GM12874 (cell line): ENCODE measurements around the gene EEF1AKMT1.

Experiments
- TF ChIP-seq, protein P1 (sequence below): IDR thresholded peaks from 2 replicates; pipeline ENCODE4 v1.5.1; 2011; ENCODE audit warnings: low read depth, mild to moderate bottlenecking, control low read depth, low read length, moderate library complexity; ENCODE audit not compliant: insufficient read depth

Gene EEF1AKMT1

DNA sequence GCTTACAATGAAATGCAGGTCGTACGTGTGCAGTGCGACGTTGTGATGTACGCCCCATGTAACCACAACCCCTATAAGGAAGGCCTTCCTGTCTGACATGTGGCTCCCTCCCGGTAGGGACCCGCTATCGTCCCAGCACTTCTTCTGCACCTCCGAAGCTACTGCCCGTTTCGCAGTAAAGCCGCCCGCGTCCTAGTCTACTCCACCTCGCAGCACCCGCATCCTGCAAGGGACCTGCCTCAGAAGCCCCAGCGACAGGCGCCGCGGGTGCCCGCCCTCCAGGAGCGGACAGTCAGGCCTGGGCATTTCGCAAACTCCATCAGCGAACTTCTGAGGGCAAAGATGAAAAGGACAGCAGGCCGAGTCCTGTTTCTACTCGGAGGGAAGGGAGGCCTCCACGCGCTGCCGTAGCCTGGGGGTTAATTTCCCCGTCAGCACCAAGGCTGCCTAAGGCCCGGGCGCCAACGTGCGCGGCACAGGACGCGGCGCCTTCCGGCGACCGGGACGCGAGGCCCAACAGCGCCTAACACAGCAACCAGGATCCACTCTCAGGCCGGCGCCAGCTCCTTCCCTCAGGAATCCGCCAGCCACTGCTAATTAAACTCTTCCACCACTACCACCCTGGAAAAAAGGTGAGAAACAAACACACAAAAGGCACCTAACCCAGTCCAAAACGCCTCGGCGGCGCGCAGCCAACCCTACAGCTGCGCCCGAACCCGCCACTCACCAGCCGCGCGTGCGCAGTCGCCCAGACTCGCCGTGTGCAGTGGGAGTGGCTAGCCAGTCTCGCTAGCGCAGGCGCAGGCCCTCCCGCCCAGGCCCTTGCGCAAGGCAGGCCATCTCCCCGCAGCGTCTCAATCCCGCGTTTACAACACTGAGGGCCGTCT, at the start of gene EEF1AKMT1:
EEF1AKMT1 (minus strand) TSS at position 768 of the 887 bp plus-strand sequence. CDS start 16,363 bp downstream, outside the sequence.
- TF ChIP-seq, protein P1, sequence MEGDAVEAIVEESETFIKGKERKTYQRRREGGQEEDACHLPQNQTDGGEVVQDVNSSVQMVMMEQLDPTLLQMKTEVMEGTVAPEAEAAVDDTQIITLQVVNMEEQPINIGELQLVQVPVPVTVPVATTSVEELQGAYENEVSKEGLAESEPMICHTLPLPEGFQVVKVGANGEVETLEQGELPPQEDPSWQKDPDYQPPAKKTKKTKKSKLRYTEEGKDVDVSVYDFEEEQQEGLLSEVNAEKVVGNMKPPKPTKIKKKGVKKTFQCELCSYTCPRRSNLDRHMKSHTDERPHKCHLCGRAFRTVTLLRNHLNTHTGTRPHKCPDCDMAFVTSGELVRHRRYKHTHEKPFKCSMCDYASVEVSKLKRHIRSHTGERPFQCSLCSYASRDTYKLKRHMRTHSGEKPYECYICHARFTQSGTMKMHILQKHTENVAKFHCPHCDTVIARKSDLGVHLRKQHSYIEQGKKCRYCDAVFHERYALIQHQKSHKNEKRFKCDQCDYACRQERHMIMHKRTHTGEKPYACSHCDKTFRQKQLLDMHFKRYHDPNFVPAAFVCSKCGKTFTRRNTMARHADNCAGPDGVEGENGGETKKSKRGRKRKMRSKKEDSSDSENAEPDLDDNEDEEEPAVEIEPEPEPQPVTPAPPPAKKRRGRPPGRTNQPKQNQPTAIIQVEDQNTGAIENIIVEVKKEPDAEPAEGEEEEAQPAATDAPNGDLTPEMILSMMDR, result no peak

- TF ChIP-seq, protein P1, result no peak
These were observed 49.3 kb upstream of the EEF1AKMT1 start for GRCh38 chr13:20823071-20823470.

GRCh38 chr13:20822406-20822805, 48.6 kb upstream of the EEF1AKMT1 start:
- TF ChIP-seq, protein P1, result no peak

DNA sequence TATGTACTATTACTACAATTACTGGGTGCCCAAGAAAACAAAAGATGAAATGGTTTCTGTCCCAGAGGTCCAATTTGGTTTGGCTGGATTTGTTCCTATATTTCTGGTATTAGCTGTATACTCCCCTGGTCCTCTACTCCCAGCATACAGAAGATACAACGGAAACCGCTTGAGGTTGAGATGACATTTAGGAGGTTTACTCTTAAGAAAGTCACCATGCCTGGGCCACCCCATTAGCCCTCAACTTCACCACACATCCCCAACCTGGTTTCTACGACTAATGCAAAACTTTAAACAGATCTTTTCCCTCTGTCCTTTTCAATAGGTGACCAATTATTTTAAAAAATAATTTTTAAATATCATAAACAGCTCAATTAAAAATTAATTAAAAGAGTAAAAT, 46.0 kb upstream of the EEF1AKMT1 start:
- TF ChIP-seq, protein P1, result no peak

GRCh38 chr13:20815464-20815863, 41.7 kb upstream of the EEF1AKMT1 start:
- TF ChIP-seq, protein P1, result no peak

DNA sequence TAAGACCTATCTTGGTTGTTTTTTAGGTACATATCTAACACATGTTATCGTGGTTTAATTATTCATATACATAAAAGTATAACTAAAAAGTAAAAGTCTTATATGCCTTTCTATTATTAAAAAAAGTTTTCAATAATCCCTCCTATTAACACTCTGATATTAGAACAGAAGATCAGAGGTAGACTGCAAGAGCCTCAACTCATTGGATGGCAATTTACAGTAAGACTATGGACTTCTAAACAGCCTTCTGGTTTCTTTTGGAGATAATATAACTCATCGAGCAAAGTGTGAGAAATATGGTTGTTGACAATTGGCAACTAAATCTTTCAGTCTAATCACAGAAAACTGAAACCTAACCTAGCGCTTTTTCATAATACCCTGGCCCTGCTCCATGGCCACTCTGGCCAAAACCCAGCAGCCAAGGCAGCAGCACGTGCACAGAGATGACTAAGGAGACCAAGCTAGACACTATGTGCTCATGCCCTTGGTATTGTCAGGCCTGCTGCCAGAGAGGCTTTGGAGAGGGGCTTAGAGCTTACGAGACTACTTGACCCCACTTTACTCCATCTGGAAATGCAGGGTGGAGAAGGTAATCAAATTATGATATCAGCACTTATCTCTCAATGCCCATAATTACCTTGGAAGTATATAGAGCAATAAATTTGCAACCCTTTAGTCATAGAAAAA, 40.6 kb upstream of the EEF1AKMT1 start:
- TF ChIP-seq, protein P1, result no peak

DNA sequence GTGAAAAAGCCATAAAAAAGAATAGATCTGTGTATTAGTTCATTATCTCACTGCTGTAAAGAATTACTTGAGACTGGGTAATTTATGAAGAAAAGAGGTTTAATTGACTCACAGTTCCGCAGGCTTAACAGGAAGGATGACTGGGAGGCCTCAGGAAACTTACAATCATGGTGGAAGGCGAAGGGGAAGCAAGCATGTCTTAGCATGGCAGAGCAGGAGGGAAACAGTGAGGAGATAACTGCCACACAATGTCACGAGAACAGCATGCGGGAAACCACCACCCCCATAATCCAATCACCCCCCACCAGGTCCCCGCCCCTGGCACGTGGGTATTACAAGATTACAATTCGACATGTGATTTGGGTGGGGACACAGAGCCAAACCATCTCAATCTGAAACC, 39.1 kb upstream of the EEF1AKMT1 start:
- TF ChIP-seq, protein P1, result no peak
